ENCODE data around the gene LPCAT2.

LPCAT2 gene

GRCh38 chr16:55490301-55490700, 18.6 kb upstream of the LPCAT2 start:
- no peak for TF ChIP-seq CTCF (IDR thresholded peaks at IDR 0.05; ENCODE audit: insufficient read depth, low read depth, low read length, missing control alignments)
- no peak overlapping the region for H3K4me3 ChIP-seq (ENCODE audit: low read depth, low read length)

GRCh38 chr16:55491691-55492090, 17.2 kb upstream of the LPCAT2 start:
- no peak for TF ChIP-seq CTCF (IDR thresholded peaks at IDR 0.05; ENCODE audit: insufficient read depth, low read depth, low read length, missing control alignments)
- H3K4me3 ChIP-seq (ENCODE audit: low read depth, low read length) = no peak overlapping the region
- DNase-seq (ENCODE audit: low read depth) = no peak

More at GRCh38 chr16:55490301-55490700, 18.6 kb upstream of the LPCAT2 start:
- DNase-seq (ENCODE audit: low read depth) = no peak

GRCh38 chr16:55492756-55493380, 16.0 kb upstream of the LPCAT2 start:
- H3K4me3 ChIP-seq (ENCODE audit: low read depth, low read length) = no peak overlapping the region
- DNase-seq (ENCODE audit: low read depth) = no peak
- TF ChIP-seq CTCF (IDR thresholded peaks at IDR 0.05; ENCODE audit: insufficient read depth, low read depth, low read length, missing control alignments) = no peak

GRCh38 chr16:55494994-55495421, 13.9 kb upstream of the LPCAT2 start:
- TF ChIP-seq CTCF (IDR thresholded peaks at IDR 0.05; ENCODE audit: insufficient read depth, low read depth, low read length, missing control alignments) = no peak
- DNase-seq (ENCODE audit: low read depth) = no peak
- no peak overlapping the region for H3K4me3 ChIP-seq (ENCODE audit: low read depth, low read length)

- DNase-seq (ENCODE audit: low read depth) = no peak
- no peak for TF ChIP-seq CTCF (IDR thresholded peaks at IDR 0.05; ENCODE audit: insufficient read depth, low read depth, low read length, missing control alignments)
- H3K4me3 ChIP-seq (ENCODE audit: low read depth, low read length) = no peak overlapping the region
Observed at GRCh38 chr16:55495616-55496289, 13.1 kb upstream of the LPCAT2 start.

GRCh38 chr16:55496509-55497145, 12.2 kb upstream of the LPCAT2 start:
- no peak for TF ChIP-seq CTCF (IDR thresholded peaks at IDR 0.05; ENCODE audit: insufficient read depth, low read depth, low read length, missing control alignments)
- H3K4me3 ChIP-seq (ENCODE audit: low read depth, low read length) = no peak overlapping the region
- DNase-seq (ENCODE audit: low read depth) = no peak

All from GM12865 (cell line).